Fibroblast of the aortic adventitia (primary cell): Measurements from ENCODE around the gene CNIH3. TPM values are rescaled to one million over a fixed set of nuclear protein-coding genes. Genes with fewer than 3 reads are reported as not detected.

ENCODE experiments used
- DNase-seq: peaks from one replicate; pipeline ENCODE4 v3.0.0-alpha.2; 2010; ENCODE audit warnings: low read depth
- H3K4me3 ChIP-seq: 2 replicates; pipeline ENCODE4 v1.5.1; 2011; ENCODE audit warnings: low read depth, mild to moderate bottlenecking, control low read depth, low read length, moderate library complexity
- CTCF ChIP-seq: IDR thresholded peaks from 2 replicates; pipeline ENCODE4 v1.5.1; 2011; ENCODE audit warnings: mild to moderate bottlenecking, low read length, control low read depth, inconsistent platforms; ENCODE audit not compliant: insufficient read depth
- total RNA-seq: library from RNA; depleted of rRNA; stranded (reverse); fragments of >200 nt; gene quantifications from 2 replicates; pipeline ENCODE4 v1.2.3, GENCODE V29; 2012; ENCODE audit warnings: low replicate concordance

CNIH3 gene
- total RNA-seq, 1 donor, result 31.5 TPM

- no peak overlapping the region for H3K4me3 ChIP-seq
- no peak for TF ChIP-seq CTCF
- DNase-seq, result no peak
Measured at GRCh38 chr1:224721000-224721399, 104.9 kb downstream of the CNIH3 start.

DNA sequence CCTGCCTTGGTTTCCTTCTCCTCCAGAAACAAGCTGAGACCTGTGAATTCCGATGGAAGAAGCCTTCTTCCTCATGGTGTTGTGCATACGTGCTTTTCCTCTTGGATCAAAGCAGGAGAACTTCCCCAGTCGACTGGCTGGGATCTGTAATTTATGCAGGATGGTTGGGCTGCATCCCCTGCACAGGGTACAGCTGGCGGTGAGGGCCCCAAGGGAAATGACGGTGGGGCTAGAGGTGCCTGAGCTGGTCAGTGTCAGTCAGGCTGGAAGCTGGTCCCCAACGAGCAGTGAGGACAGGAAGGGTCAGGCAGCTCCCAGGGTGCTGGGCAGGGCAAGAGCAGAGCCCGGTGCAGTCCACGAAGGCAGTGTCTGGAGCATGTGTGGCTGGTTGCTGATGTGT, 106.7 kb downstream of the CNIH3 start:
- DNase-seq, result no peak
- H3K4me3 ChIP-seq, result no peak overlapping the region
- no peak for TF ChIP-seq CTCF

GRCh38 chr1:224724566-224724965, 108.4 kb downstream of the CNIH3 start:
- no peak for DNase-seq
- H3K4me3 ChIP-seq, result no peak overlapping the region
- no peak for TF ChIP-seq CTCF

DNA sequence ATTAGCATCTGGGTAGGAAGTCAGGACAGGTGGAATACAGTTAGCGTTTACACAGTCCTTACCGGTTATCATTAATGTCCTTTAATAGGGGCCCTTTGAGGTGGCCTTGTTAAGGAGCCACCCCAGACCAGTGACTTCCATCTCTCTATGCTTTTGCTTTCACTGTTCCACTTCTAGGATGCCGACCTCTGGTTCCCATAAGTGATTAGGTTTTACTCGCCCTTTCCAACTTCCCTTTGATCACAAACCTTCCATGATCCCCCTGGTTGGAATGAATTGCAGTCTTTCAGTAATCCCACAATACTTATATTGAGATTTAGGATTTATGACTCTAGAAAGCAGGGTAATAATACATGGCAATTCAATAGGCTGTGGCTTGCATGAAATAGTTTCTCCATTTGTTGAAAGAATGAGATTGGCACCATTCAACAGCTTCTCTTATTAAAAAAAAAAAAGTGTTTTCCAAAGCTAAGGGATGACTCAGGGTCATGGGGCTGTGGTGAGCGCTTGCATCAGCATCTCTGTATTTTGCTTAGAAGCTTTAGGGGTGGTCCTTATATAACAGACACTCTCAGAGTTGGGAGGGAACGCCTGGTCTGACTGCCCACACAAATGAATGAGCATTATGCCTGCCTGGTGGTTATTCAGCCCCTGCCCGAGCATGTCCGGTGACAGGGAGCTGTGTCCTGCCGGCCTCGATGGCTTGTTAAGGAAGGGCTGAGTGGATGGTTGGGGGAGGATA, 110.5 kb downstream of the CNIH3 start:
- peak; percentile 99 for DNase-seq
- no peak for TF ChIP-seq CTCF
- H3K4me3 ChIP-seq, result no peak overlapping the region

GRCh38 chr1:224727351-224728289, 111.5 kb downstream of the CNIH3 start:
- H3K4me3 ChIP-seq, result no peak overlapping the region
- no peak for TF ChIP-seq CTCF
- peak; percentile 75 for DNase-seq

- no peak overlapping the region for H3K4me3 ChIP-seq
- DNase-seq, result peak; percentile 40
- TF ChIP-seq CTCF, result no peak
Measured at GRCh38 chr1:224730540-224730939, 114.4 kb downstream of the CNIH3 start.
